Myocyte (in vitro differentiated cells): ENCODE data around the gene NEURL1B. TPM values are rescaled to one million over a fixed set of nuclear protein-coding genes. Genes with fewer than 3 reads are reported as not detected.
"Not testable (repeated sequence)": the region's sequence is repeated elsewhere in the genome, so short reads cannot be mapped to it uniquely, and the experiment has no call there.

Experiments
- DNase-seq: peaks from one replicate; pipeline ENCODE4 v3.0.0-alpha.2; 2012; ENCODE audit warnings: low read depth
- total RNA-seq: library from RNA; depleted of rRNA; stranded (reverse); fragments of >200 nt; gene quantifications from 2 replicates; pipeline ENCODE4 v1.2.3, GENCODE V29; 2014

The NEURL1B gene
- total RNA-seq, 1 donor from 2014 or later, result 3.8 TPM

DNA sequence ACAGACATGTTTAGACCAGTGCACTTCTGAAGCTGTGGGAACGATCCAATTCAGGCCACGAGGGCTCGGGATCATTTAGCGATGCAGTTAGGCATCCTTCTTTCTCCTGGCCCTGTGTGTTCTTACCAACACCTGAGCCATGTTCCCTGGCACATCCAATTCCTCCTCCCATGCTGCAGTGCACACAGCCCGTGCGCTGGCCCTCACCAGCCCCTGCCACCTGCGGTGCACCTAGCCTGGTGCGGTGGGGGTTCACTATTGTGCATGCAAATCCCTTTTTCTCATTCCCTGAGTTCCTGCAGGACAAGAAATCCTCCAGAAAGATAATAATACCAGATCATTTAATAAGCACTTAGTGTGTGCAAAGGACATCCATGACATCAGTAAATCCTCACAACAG is 53.5 kb downstream of the NEURL1B start:
- DNase-seq, result no peak

- DNase-seq, result no peak
Measured at GRCh38 chr5:172695232-172696054, 54.4 kb downstream of the NEURL1B start.

- DNase-seq, result peak; percentile 16
Measured at GRCh38 chr5:172696171-172696849, 55.2 kb downstream of the NEURL1B start.

DNA sequence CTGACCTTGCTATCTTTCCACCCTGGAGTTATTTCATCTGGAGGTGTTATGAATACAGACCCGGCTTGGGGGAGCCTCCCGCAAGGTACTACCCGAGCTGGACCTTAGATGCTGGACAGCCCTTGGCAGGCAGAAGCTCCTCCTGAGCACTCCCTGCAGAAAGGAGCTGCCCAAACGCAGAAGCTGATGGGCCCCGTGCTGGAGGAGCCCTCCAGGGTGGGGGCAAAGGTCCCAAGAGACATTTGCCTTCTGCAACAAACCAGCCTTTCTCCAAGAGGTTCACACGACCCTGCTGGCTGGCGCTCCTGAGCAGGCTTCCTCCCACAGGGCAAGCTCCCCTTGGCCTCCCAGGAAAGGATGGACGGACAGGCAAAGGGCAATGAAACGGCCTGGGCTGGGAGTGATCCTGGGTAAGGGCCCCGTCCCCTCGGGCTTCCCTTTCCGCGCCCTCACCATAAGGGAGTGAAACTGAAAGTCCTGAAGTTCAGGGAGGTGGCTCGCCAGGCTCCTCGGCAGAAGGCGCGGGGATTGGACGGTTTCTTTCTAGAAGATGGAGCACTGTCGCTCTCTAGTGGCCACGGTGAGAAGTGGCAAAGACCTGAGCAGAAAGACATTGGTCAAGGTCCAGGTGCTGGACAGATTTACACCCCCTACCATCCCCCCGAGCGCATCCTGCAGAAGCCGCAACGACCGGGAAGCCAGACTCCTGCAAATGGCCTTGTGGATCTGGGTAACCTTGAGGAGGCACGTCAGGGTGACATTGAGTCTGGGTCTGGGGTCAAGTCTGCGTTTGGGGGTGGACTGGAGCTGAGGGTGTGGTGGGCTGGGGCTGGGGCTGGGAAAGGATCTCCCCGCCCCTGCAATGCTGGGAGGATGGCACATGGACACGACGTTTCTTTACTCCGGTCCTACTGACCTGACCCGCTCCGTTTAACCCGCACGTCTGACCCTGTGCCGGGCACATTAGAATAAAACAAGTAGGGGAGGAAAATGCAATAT is 56.4 kb downstream of the NEURL1B start:
- peak; percentile 88 for DNase-seq

- no peak for DNase-seq
Measured at GRCh38 chr5:172699423-172699822, 58.4 kb downstream of the NEURL1B start.

DNA sequence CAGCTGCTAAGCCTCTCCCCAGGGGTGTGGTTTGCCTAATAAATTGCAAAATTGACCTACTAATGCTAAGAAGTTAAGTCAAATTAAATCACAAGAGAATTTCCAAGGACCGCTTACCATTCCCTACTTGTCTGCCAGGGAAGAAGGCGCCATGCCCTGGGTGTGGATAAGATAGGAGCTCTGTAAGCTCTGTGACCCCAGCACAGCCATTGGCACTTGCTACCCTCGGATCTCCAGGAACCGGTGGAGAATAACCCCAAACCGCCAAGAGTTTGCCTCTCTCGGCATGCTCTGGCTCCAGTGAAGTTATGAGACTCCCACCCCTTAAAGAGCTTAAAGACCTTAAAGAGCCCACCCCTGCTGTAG is 58.9 kb downstream of the NEURL1B start:
- DNase-seq, result no peak

GRCh38 chr5:172700365-172701290 is 59.6 kb downstream of the NEURL1B start:
- DNase-seq, result no peak

GRCh38 chr5:172701291-172701656 is 60.2 kb downstream of the NEURL1B start:
- DNase-seq, result no peak

GRCh38 chr5:172703952-172704351 is 62.9 kb downstream of the NEURL1B start:
- no peak for DNase-seq

- DNase-seq, result no peak
Measured at GRCh38 chr5:172705576-172706084, 64.6 kb downstream of the NEURL1B start.

DNA sequence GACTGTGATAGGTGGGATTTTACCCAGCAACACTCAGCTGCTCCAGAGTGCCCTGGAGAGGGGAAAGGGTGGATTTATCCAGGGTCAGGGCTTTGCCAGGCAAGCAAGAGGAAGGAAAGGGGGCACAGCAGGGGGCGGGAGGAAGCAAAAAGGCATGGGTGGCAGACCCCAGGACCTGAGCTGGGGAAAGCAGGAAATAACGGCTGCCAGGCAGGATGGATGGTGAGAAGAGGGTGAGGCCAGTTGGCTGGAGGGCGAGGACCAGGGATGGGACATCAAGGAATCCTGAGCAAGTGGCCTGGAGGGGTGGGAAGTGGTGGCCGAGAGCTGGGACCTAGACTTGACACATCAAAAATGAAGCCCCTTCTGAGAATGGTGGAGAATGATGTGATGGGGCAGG is 65.7 kb downstream of the NEURL1B start:
- DNase-seq, result no peak

- DNase-seq, result peak; percentile 66
Measured at GRCh38 chr5:172707285-172708182, 66.5 kb downstream of the NEURL1B start.

GRCh38 chr5:172708183-172708505 is 67.1 kb downstream of the NEURL1B start:
- DNase-seq, result no peak

DNA sequence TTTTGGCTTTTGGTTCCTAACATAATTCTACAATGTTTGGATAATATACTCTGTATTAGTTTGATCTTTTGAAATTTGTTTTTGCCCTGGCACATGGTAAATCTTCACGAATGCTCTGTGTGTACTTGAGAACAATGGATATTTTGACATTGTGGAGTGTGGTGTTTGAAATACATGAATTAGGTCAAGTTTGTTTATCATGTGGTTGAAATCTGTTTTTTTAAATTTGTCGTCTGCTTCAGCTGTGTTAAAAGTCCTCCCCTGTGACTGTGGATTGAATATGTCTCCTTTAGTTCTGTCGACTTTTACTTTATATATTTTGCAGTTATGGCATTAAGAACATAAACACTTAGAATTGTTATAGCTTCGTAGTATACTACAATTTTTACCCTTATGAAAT is 69.6 kb downstream of the NEURL1B start:
- DNase-seq, result no peak

DNA sequence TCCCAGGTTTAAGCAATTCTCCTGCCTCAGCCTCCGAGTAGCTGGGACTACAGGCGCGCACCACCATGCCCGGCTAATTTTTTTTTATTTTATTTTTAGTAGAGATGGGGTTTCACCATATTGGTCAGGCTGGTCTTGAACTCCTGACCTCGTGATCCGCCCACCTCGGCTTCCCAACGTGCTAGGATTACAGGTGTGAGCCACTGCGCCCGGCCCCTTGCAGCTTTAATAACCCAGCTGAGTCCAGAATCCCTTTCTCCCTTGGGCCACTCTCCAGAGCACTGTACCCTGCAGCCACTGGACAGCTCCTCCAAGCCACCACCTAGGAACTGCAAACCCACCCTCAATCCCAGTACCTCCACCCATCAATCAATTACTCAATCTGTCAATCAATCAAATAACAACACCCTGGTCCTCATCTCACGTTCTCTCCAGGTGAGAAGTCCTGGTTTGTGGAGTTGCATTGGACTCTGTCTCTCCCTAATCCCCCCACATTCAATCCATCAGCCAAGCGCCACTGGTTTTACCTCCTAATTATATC is 70.3 kb downstream of the NEURL1B start:
- not testable (repeated sequence) for DNase-seq

DNA sequence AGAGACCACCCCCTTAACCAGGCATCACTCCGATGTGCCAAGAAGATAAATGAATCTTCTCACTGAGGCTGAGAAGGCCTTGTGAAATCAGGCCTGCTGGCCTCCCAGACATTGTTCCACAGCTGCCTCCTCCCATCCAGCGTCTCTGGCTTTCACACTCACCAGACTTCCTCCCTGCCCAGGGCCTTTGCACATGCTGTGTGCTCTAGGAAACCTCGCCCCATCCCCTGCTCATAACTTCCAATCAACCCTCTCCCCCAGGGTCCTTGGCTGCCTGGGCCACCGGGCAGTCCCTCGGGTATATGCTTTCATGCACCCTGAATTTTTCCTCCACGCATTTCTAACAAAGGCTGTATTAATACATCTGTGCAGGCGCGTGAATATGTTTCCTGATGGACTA is 71.5 kb downstream of the NEURL1B start:
- DNase-seq, result no peak

DNA sequence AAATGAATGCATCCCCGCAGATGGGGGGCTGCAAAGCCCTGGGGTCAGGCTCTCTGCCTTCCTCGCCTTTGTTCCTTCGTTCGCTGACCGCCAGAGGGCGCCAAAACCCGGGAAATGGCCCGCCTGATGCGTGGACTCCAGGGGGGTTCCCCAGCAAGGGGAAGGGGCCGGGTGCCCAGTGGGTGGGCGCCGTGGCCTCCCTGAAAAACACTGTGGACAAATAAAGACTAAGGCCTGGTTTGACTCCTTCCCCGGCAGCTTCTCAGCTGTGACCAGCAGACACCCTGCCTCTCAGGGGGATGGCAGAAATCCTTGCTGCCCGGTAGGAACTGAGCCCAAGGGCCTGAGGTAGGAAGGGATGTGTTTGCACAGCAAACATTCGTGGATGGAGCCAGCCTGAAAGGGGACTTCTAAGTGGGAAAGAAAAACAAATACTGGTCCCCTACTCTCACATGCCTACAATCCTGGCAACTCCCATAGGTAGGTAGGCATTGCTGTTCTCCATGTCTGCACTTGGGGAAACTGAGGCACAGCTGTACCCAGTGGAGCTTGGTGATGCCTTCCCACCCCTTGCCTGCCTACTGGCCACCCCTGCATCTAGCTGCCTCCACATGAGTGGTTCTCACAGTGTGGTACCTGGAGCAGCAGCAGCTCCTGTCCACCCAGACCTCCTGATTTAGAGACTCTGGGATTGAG is 72.2 kb downstream of the NEURL1B start:
- DNase-seq, result peak; percentile 51

DNA sequence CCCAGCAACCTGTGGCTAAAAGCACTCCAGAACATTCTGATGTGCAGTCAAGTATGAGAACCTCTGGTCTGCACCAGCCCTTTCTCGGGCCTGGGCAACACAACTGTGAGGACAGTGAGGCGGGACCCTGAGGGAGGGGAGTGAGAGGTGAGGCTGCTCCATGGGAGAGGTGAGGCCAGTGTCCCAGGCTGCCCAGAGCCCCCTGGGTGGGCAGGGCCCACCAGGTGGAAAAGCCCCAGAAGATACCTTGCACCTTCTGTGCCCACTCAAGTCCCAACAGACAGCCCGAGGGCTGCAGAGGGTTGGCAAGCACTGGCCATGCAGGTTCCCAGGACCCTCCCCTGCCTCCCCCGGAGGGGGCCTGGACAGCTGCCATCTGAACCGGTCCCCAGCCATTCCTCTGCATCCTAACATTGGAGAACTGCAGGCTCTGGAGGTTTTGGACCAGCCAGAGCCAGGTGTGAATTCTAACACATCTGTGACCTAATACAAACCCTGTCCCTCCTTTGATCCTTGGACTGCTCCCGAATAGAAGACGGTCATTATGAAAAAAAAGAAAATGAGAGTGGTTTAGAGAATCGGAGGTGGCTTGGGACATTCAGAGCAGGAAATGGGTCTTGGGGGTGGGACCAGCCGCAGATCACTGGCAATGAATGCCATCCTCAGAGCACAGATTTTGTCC is 72.9 kb downstream of the NEURL1B start:
- DNase-seq, result no peak
